ENCODE results near the gene LHB. TPM values are rescaled to one million over a fixed set of nuclear protein-coding genes. Genes with fewer than 3 reads are reported as not detected.
A peak's percentile ranks its signal among the peaks of the same experiment; 100 is the strongest.

Gene LHB
- polyA plus RNA-seq, 6 donors from 2014 or later = not detected

- Mint-ChIP-seq H3K4me3 (peak within 1 kb of the TSS; percentile 89 to 100 (median 96)), H3K36me3 (peaks cover 6 to 9% of the 10 kb centered on the region in 2 donors), H3K27me3 (no peaks in the 10 kb centered on the region), H3K4me1 (peaks cover 39 to 49% (median 46%) of the 10 kb centered on the region in 3 donors), H3K9me3 (peaks cover 0 to 2% (median 0%) of the 10 kb centered on the region in 7 donors), H3K27ac (peak within 1 kb of the TSS; percentile 93 to 99 (median 98))
- peak; percentile 99 for DNase-seq
- peak; percentile 89 to 90 for ATAC-seq (ENCODE audit: low read depth in 2 of 2)
Observed at GRCh38 chr19:48993175-48994034, 23.5 kb downstream of the LHB start, which contains the start of the genes GYS1 and RUVBL2. Gene GYS1 (minus strand): TSS chr19:48993309. CDS start chr19:48993112, 197 bp downstream. Gene RUVBL2 (plus strand): TSS chr19:48993887. CDS start chr19:48993912, 25 bp downstream.

- Mint-ChIP-seq H3K9me3 (peaks cover 0 to 2% (median 0%) of the 10 kb centered on the region in 7 donors), H3K4me3 (peak overlapping the region; percentile 89 to 100 (median 96)), H3K27me3 (no peaks in the 10 kb centered on the region), H3K4me1 (peaks cover 34 to 48% (median 41%) of the 10 kb centered on the region in 3 donors), H3K36me3 (peaks cover 9 to 17% of the 10 kb centered on the region in 2 donors), H3K27ac (peak overlapping the region; percentile 33 to 99 (median 89))
- ATAC-seq (ENCODE audit: low read depth in 2 of 2) (no peak), DNase-seq (no peak)
Observed at GRCh38 chr19:48992581-48993174, 24.2 kb downstream of the LHB start.

- DNase-seq = no peak
- peaks cover 9 to 17% of the 10 kb centered on the region in 2 donors for H3K36me3 Mint-ChIP-seq
- H3K4me3 Mint-ChIP-seq = peak overlapping the region; percentile 89 to 100 (median 96)
- H3K4me1 Mint-ChIP-seq = peaks cover 36 to 50% (median 37%) of the 10 kb centered on the region in 3 donors
- H3K27me3 Mint-ChIP-seq = no peaks in the 10 kb centered on the region
- no peak for ATAC-seq (ENCODE audit: low read depth in 2 of 2)
- H3K9me3 Mint-ChIP-seq = peaks cover 0 to 2% (median 0%) of the 10 kb centered on the region in 7 donors
- H3K27ac Mint-ChIP-seq = peak overlapping the region in 4 of 6 donors; percentile 20 to 97 (median 89)
Observed at GRCh38 chr19:48991873-48992580, 24.9 kb downstream of the LHB start.

- Mint-ChIP-seq H3K27me3 (no peaks in the 10 kb centered on the region), H3K27ac (peak overlapping the region in 3 of 6 donors; percentile 15 to 57 (median 42)), H3K4me1 (peaks cover 32 to 48% (median 37%) of the 10 kb centered on the region in 3 donors), H3K9me3 (peaks cover 0 to 2% (median 0%) of the 10 kb centered on the region in 7 donors), H3K36me3 (peaks cover 9 to 17% of the 10 kb centered on the region in 2 donors), H3K4me3 (peak overlapping the region in 2 of 8 donors; percentile 24 to 28)
- DNase-seq (no peak), ATAC-seq (ENCODE audit: low read depth in 2 of 2) (no peak)
Observed at GRCh38 chr19:48991011-48991609, 25.8 kb downstream of the LHB start.

- DNase-seq (no peak), ATAC-seq (ENCODE audit: low read depth in 2 of 2) (no peak)
- Mint-ChIP-seq H3K36me3 (peaks cover 9 to 17% of the 10 kb centered on the region in 2 donors), H3K4me3 (peak overlapping the region in 2 of 8 donors; percentile 6 to 57), H3K27ac (peak overlapping the region in 1 of 6 donors; percentile 86), H3K27me3 (no peaks in the 10 kb centered on the region), H3K9me3 (peaks cover 0 to 2% (median 0%) of the 10 kb centered on the region in 7 donors), H3K4me1 (peaks cover 31 to 48% (median 37%) of the 10 kb centered on the region in 3 donors)
Observed at GRCh38 chr19:48990400-48990799, 26.5 kb downstream of the LHB start.

GRCh38 chr19:48989701-48990291 is 27.1 kb downstream of the LHB start:
- Mint-ChIP-seq H3K27ac (peak overlapping the region in 2 of 6 donors; percentile 65 to 87), H3K4me1 (peaks cover 25 to 42% (median 32%) of the 10 kb centered on the region in 3 donors), H3K27me3 (no peaks in the 10 kb centered on the region), H3K9me3 (peaks cover 0 to 2% (median 0%) of the 10 kb centered on the region in 7 donors), H3K36me3 (peaks cover 9 to 17% of the 10 kb centered on the region in 2 donors), H3K4me3 (peak overlapping the region in 2 of 8 donors; percentile 3 to 57)
- ATAC-seq (ENCODE audit: low read depth in 2 of 2) (no peak), DNase-seq (no peak)

- peaks cover 0 to 2% (median 0%) of the 10 kb centered on the region in 7 donors for H3K9me3 Mint-ChIP-seq
Observed at GRCh38 chr19:48988860-48989259, 28.0 kb downstream of the LHB start.

GRCh38 chr19:48988286-48988685 is 28.6 kb downstream of the LHB start:
- H3K36me3 Mint-ChIP-seq = peaks cover 9 to 17% of the 10 kb centered on the region in 2 donors
- no peak overlapping the region for H3K4me3 Mint-ChIP-seq
- no peaks in the 10 kb centered on the region for H3K9me3 Mint-ChIP-seq
- H3K4me1 Mint-ChIP-seq = peaks cover 14 to 34% (median 21%) of the 10 kb centered on the region in 3 donors
- H3K27me3 Mint-ChIP-seq = no peaks in the 10 kb centered on the region
- H3K27ac Mint-ChIP-seq = no peak overlapping the region
- ATAC-seq (ENCODE audit: low read depth in 2 of 2) (no peak), DNase-seq (no peak)

More at GRCh38 chr19:48988860-48989259, 28.0 kb downstream of the LHB start:
- H3K27ac Mint-ChIP-seq = peak overlapping the region in 1 of 6 donors; percentile 70
- DNase-seq = no peak
- H3K4me3 Mint-ChIP-seq = peak overlapping the region in 1 of 8 donors; percentile 71
- peaks cover 9 to 17% of the 10 kb centered on the region in 2 donors for H3K36me3 Mint-ChIP-seq
- no peaks in the 10 kb centered on the region for H3K27me3 Mint-ChIP-seq
- no peak for ATAC-seq (ENCODE audit: low read depth in 2 of 2)
- H3K4me1 Mint-ChIP-seq = peaks cover 19 to 36% (median 24%) of the 10 kb centered on the region in 3 donors

- no peaks in the 10 kb centered on the region for H3K27me3 Mint-ChIP-seq
- no peak for ATAC-seq (ENCODE audit: low read depth in 2 of 2)
- H3K4me3 Mint-ChIP-seq = no peak overlapping the region
- H3K4me1 Mint-ChIP-seq = peaks cover 6 to 30% (median 16%) of the 10 kb centered on the region in 3 donors
- H3K27ac Mint-ChIP-seq = peak overlapping the region in 1 of 6 donors; percentile 68
- no peaks in the 10 kb centered on the region for H3K9me3 Mint-ChIP-seq
- DNase-seq = no peak
- H3K36me3 Mint-ChIP-seq = peaks cover 9 to 17% of the 10 kb centered on the region in 2 donors
Observed at GRCh38 chr19:48987323-48987722, 29.6 kb downstream of the LHB start.

- H3K27me3 Mint-ChIP-seq = no peaks in the 10 kb centered on the region
- H3K4me3 Mint-ChIP-seq = no peak overlapping the region
- peaks cover 9 to 17% of the 10 kb centered on the region in 2 donors for H3K36me3 Mint-ChIP-seq
Observed at GRCh38 chr19:48986211-48986610, 30.7 kb downstream of the LHB start.

GRCh38 chr19:48985711-48986110 is 31.2 kb downstream of the LHB start:
- ATAC-seq (ENCODE audit: low read depth in 2 of 2) = no peak
- no peaks in the 10 kb centered on the region for H3K9me3 Mint-ChIP-seq
- no peak overlapping the region for H3K4me3 Mint-ChIP-seq
- no peak overlapping the region for H3K27ac Mint-ChIP-seq
- DNase-seq = no peak
- no peaks in the 10 kb centered on the region for H3K27me3 Mint-ChIP-seq
- peaks cover 0 to 18% (median 14%) of the 10 kb centered on the region in 3 donors for H3K4me1 Mint-ChIP-seq
- peaks cover 9 to 17% of the 10 kb centered on the region in 2 donors for H3K36me3 Mint-ChIP-seq

More at GRCh38 chr19:48986211-48986610, 30.7 kb downstream of the LHB start:
- peaks cover 0 to 23% (median 14%) of the 10 kb centered on the region in 3 donors for H3K4me1 Mint-ChIP-seq
- no peak overlapping the region for H3K27ac Mint-ChIP-seq
- no peak for ATAC-seq (ENCODE audit: low read depth in 2 of 2)
- no peak for DNase-seq
- no peaks in the 10 kb centered on the region for H3K9me3 Mint-ChIP-seq

- no peaks in the 10 kb centered on the region for H3K9me3 Mint-ChIP-seq
- ATAC-seq (ENCODE audit: low read depth in 2 of 2) (no peak), DNase-seq (no peak)
- H3K4me3 Mint-ChIP-seq = no peak overlapping the region
- no peaks in the 10 kb centered on the region for H3K27me3 Mint-ChIP-seq
- H3K36me3 Mint-ChIP-seq = peaks cover 0 to 7% of the 10 kb centered on the region in 2 donors
- H3K4me1 Mint-ChIP-seq = peaks cover 0 to 8% (median 4%) of the 10 kb centered on the region in 3 donors
- H3K27ac Mint-ChIP-seq = peak overlapping the region in 1 of 6 donors; percentile 34
Observed at GRCh38 chr19:48982280-48982679, 34.6 kb downstream of the LHB start.
